Liver (tissue), 3 donors: ENCODE measurements around the gene SLC25A29.

ENCODE experiments used
- EGR1 ChIP-seq, 2 donors: IDR thresholded peaks; 2 replicates each; pipeline ENCODE4 v1.6.1; 2016 to 2018; ENCODE audit warnings: antibody characterized with exemption in 2 of 2, low read depth in 2 of 2
- FOXA1 ChIP-seq: IDR thresholded peaks from 2 replicates; pipeline ENCODE4 v1.6.1; 2016; ENCODE audit warnings: antibody characterized with exemption
- GABPA ChIP-seq, 2 donors: IDR thresholded peaks in 1 of 2; conservative IDR thresholded peaks in 1 of 2; 2 replicates each; pipeline ENCODE4 v1.6.1; 2016; ENCODE audit warnings: antibody characterized with exemption in 2 of 2, mild to moderate bottlenecking in 1 of 2, moderate library complexity in 1 of 2
- JUND ChIP-seq, 2 donors: IDR thresholded peaks; 2 replicates each; pipeline ENCODE4 v1.6.1; 2016; ENCODE audit warnings: antibody characterized with exemption in 2 of 2
- RXRA ChIP-seq, 2 donors: IDR thresholded peaks; 2 replicates each; pipeline ENCODE4 v1.6.1; 2017 to 2018; ENCODE audit warnings: antibody characterized with exemption in 2 of 2, mild to moderate bottlenecking in 1 of 2
- SP1 ChIP-seq: IDR thresholded peaks from 2 replicates; pipeline ENCODE4 v1.6.1; 2018; ENCODE audit warnings: antibody characterized with exemption, mild to moderate bottlenecking
- TAF1 ChIP-seq: conservative IDR thresholded peaks from 2 replicates; pipeline ENCODE4 v1.6.1; 2016; ENCODE audit warnings: antibody characterized with exemption, mild to moderate bottlenecking
- YY1 ChIP-seq: IDR thresholded peaks from 2 replicates; pipeline ENCODE4 v1.6.1; 2016; ENCODE audit warnings: antibody characterized with exemption, mild to moderate bottlenecking
- TF ChIP-seq, protein P1 (sequence below): fragments of 150-350 bp; IDR thresholded peaks from 2 replicates; pipeline ENCODE4 v1.5.1; 2017; ENCODE audit warnings: improper control_type of control experiment, low read depth, low read length; ENCODE audit not compliant: missing input control
- TF ChIP-seq, protein P2 (sequence below): IDR thresholded peaks from 2 replicates; pipeline ENCODE4 v1.6.1; 2016; ENCODE audit warnings: antibody characterized with exemption, mild to moderate bottlenecking
- TF ChIP-seq, protein P3 (sequence below): IDR thresholded peaks from 2 replicates; pipeline ENCODE4 v1.6.1; 2016; ENCODE audit warnings: antibody characterized with exemption
- donor health status: healthy.
- donor health status: healthy.

DNA sequence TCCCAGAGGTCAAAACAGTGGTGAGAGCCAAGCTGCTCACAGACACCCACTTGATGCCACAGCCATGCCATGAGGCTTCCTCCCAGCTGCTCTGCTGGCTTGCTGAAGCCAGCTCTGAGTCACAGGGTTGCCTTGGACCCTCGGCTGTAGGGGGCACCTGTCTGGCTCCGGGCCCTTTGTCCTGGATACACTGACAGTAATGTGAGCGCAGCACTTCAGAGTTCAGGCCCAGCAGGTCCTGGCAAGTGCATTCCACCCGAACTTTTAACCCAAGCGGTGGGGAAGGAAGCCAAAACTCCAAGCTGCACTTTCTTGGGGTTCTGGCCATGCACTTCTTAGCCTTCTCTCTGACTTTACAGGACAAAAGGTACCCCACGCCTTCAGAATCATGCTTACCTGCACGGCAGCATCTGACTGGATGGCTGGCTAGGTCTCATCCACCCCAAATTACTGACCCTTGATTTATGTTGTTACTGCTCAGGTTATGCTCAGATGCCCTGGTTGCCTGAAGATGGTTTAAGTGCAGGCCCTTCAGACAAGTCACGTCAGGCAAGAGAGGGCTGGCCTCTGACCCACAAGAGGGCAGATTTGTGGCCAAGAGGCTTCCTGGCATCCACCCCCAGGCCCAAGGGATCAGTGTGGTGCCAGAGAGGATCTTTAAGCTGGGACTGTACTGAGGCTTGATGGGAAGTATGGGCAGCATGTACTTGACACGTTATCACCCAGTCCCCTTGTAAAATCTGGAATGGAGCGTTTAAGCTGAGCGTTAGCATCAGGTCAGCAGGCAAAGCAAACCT, 24.8 kb downstream of the SLC25A29 start:
- TF ChIP-seq, protein P1, sequence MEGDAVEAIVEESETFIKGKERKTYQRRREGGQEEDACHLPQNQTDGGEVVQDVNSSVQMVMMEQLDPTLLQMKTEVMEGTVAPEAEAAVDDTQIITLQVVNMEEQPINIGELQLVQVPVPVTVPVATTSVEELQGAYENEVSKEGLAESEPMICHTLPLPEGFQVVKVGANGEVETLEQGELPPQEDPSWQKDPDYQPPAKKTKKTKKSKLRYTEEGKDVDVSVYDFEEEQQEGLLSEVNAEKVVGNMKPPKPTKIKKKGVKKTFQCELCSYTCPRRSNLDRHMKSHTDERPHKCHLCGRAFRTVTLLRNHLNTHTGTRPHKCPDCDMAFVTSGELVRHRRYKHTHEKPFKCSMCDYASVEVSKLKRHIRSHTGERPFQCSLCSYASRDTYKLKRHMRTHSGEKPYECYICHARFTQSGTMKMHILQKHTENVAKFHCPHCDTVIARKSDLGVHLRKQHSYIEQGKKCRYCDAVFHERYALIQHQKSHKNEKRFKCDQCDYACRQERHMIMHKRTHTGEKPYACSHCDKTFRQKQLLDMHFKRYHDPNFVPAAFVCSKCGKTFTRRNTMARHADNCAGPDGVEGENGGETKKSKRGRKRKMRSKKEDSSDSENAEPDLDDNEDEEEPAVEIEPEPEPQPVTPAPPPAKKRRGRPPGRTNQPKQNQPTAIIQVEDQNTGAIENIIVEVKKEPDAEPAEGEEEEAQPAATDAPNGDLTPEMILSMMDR: no peak
- no peak for TF ChIP-seq TAF1
- no peak for TF ChIP-seq FOXA1
- no peak for TF ChIP-seq GABPA (IDR thresholded peaks at IDR 0.05 in 1 of 2, conservative IDR thresholded peaks at IDR 0.05 in 1 of 2)
- TF ChIP-seq SP1: no peak
- TF ChIP-seq, protein P2, sequence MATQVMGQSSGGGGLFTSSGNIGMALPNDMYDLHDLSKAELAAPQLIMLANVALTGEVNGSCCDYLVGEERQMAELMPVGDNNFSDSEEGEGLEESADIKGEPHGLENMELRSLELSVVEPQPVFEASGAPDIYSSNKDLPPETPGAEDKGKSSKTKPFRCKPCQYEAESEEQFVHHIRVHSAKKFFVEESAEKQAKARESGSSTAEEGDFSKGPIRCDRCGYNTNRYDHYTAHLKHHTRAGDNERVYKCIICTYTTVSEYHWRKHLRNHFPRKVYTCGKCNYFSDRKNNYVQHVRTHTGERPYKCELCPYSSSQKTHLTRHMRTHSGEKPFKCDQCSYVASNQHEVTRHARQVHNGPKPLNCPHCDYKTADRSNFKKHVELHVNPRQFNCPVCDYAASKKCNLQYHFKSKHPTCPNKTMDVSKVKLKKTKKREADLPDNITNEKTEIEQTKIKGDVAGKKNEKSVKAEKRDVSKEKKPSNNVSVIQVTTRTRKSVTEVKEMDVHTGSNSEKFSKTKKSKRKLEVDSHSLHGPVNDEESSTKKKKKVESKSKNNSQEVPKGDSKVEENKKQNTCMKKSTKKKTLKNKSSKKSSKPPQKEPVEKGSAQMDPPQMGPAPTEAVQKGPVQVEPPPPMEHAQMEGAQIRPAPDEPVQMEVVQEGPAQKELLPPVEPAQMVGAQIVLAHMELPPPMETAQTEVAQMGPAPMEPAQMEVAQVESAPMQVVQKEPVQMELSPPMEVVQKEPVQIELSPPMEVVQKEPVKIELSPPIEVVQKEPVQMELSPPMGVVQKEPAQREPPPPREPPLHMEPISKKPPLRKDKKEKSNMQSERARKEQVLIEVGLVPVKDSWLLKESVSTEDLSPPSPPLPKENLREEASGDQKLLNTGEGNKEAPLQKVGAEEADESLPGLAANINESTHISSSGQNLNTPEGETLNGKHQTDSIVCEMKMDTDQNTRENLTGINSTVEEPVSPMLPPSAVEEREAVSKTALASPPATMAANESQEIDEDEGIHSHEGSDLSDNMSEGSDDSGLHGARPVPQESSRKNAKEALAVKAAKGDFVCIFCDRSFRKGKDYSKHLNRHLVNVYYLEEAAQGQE: no peak
- TF ChIP-seq, protein P3, sequence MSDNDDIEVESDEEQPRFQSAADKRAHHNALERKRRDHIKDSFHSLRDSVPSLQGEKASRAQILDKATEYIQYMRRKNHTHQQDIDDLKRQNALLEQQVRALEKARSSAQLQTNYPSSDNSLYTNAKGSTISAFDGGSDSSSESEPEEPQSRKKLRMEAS: no peak
- TF ChIP-seq EGR1 (IDR thresholded peaks at IDR 0.05; ENCODE audit: low read depth in 2 of 2): no peak
- TF ChIP-seq JUND (IDR thresholded peaks at IDR 0.05): no peak
- TF ChIP-seq YY1: no peak
- TF ChIP-seq RXRA (IDR thresholded peaks at IDR 0.05): no peak
